GM13976 (cell line): Measurements from ENCODE around the gene RHOXF2.
"Not testable (repeated sequence)": the region's sequence is repeated elsewhere in the genome, so short reads cannot be mapped to it uniquely, and the experiment has no call there.

Experiments used
- DNase-seq: peaks from one replicate; pipeline ENCODE4 v3.0.0; 2012; ENCODE audit warnings: low spot score
- CTCF ChIP-seq: IDR thresholded peaks from 2 replicates; pipeline ENCODE4 v1.5.1; 2012; ENCODE audit warnings: borderline replicate concordance, mild to moderate bottlenecking; ENCODE audit not compliant: insufficient read depth; ENCODE audit errors: extremely low read depth, missing control alignments, control extremely low read depth
- in situ Hi-C: fragments of 300-500 bp; cut with MboI; formaldehyde crosslinking; loops from one replicate; pipeline ENCODE4 v1.12.0; 2022; ENCODE audit warnings: low sequenced_read_pairs, mixed read lengths, inconsistent platforms; ENCODE audit not compliant: unreplicated experiment

Gene RHOXF2

GRCh38 chrX:120147537-120147936 is 10.9 kb upstream of the RHOXF2 start:
- in situ Hi-C loops: loop anchor here (25.0 kb wide), 2 partner anchors 160 to 360 kb away; partner anchors contain the start of gene RPL39
- DNase-seq: no peak
- TF ChIP-seq CTCF: no peak

- in situ Hi-C loops, DNase-seq: not testable (repeated sequence)
Observed at GRCh38 chrX:120150109-120150744, 8.2 kb upstream of the RHOXF2 start.

GRCh38 chrX:120159086-120159485 is 673 bp downstream of the RHOXF2 start:
- DNase-seq, in situ Hi-C loops: not testable (repeated sequence)

- DNase-seq, in situ Hi-C loops: not testable (repeated sequence)
Observed at GRCh38 chrX:120193254-120193653, 34.8 kb downstream of the RHOXF2 start.

- in situ Hi-C loops, DNase-seq: not testable (repeated sequence)
Observed at GRCh38 chrX:120193720-120194119, 35.3 kb downstream of the RHOXF2 start.

- in situ Hi-C loops, DNase-seq: not testable (repeated sequence)
Observed at GRCh38 chrX:120195786-120196185, 37.4 kb downstream of the RHOXF2 start.

- DNase-seq, in situ Hi-C loops: not testable (repeated sequence)
Observed at GRCh38 chrX:120196626-120197283, 38.3 kb downstream of the RHOXF2 start.

- TF ChIP-seq CTCF: no peak
- no peak for DNase-seq
- in situ Hi-C loops: no loop called here
Observed at GRCh38 chrX:120200851-120201250, 42.4 kb downstream of the RHOXF2 start.

- TF ChIP-seq CTCF: no peak
- in situ Hi-C loops: no loop called here
- no peak for DNase-seq
Observed at GRCh38 chrX:120205816-120206753, 47.7 kb downstream of the RHOXF2 start.
